ENCODE results near the gene CEP104.

CEP104 gene

DNA sequence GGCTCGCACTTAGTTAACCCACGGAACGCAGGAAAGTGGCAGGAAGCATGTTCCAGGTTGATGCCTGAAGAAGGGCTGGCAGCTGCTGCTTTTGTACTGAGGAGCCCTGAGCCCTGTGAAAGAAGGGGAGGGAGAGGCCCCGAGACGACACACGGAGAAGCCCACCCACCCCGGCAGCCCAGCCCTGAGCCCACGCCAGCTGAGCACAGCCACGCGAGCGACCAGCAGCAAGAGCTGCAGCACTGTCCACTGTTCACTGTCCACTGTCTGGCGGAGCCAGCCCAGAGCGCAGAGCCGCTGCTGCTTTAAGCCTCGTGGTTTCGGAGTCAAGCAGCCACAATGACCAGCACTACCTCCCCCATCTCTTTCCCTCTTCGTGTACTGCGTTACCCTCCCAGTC lies 66.1 kb downstream of the CEP104 start:
- DNase-seq = no peak

DNA sequence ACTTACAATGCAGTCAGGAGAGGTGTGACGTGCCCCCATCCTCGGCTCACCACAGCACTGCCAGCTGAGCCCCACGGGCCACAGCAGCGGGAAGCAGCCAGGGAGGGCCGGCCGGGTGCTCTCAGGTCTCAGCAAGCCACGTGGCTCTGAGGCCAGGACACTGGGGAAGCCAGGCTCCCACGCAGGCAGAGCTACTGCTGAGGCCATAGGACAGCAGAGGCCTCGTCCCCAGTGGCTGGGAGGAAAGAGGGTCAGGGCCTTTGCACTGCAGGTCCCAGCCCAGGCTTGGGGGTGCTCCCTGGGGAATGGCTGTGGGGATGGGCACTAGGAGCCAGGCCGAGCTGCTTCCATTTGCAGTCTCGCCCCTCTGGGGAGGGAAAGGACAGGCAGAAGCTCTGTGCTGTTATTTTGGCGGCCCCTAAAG lies 66.5 kb downstream of the CEP104 start:
- no peak for DNase-seq

DNA sequence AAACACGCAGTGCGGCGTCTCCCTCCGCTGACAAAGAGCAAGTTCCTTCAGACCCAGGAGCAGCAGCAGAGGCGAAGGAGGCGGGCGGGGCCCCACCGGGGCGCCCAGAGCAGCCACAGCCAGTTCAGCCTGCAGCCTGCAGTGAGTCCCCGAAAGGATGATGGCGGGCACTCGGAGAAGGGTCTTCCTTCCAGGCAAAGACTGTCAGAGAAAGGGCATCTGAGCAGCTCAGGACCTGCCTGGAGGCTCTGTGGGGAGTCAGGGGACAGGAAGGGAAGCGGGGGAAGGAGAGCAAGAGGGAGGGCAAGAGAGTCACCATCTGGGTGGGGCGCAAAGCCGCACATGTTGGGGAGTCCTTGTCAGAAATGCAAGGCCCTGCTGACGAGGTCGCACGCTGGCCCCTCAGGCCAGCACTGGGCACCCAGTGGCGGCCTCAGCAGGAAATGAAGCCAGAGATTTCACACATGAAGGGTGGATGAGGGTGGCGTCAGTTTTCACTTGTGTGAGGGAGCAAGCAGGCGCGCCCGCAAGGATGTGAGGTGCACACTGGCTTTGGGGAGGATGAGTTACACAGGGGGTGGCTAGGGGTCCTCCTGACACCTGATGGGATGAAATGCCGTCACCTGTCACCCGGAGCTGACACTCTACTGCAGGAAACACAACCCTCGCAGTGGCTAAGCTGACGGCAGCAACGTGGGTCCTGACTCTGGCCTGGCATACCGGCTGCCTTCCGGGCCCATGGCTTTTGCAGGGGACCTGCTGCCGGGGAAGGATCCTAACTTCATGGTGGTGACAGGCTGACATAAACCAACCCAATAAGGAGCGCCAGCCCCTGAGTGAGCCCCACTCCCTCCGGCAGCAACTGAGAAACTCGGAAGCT lies 67.3 kb downstream of the CEP104 start:
- no peak for DNase-seq

DNA sequence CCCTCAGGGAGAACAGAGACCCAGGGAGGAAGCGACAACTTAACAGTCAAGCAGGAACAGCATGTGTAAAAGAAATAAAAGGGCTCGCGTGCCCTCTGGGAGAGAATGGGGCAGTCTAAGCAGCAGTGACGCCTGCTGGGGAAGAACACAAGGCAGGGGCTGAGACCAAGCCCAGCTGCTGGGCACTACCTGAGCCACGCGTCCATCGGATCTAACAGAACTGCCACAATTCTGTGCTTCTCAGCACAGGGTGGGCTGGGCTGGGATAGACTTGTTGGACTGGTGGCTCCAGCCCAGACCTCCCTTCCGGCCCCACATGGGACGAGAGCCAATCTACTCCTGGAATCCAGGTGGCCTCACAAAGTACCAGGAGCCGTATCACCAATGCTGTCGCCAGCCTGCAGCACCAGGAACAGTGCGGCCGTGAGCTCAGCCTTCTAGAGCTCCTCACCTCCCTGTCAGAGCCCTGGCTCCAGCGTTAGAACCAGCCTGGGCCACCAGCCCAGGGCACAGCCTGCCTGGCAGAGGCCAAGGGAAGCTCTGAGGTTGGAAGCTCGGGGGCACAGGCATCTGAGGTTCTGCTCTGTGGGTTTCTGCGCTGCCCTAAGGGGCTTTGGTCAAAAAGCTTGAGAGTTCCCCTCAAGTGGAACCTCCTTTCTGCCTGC lies 68.1 kb downstream of the CEP104 start:
- no peak for DNase-seq

DNA sequence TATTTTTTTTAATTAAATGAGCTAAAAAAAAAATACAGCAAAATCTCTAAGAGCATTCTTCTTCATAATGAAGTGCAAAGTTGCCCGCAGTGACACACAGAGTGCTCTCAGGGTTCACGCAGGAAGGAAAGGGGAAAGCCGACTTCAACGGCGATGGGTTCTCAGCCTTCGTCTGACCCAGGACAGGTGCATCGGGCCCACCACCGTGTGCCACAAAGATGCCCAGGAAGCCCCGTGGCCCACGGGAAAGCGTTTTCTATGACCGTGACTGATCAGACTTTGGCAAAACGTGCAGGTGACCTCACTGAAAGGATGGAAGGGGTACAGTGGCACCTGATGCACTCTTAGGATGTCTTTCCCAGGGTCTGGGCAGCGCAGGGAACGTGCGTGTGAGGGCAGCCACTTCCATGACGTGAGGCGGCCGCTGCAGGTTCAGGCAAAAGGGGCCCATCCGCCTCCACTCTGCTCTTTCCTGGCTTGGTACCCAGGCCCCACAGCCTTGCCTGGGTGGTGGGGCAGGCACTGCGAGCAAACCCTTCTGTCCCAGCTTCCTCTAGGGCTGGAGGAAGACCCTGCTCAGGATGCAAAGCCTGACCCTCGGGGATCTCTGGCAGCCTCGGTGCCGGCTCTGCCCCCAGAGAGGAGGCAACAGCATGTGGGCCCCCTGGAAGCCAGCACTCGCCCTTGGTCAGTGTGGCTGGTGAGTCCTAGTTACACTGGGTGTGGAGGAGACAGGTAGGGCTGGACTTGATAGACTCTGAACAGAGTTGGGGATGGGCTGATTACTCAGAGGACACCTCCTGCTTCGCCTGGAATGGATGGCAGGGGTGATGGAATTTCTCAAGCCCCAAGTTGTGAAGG lies 69.0 kb downstream of the CEP104 start:
- DNase-seq = no peak

DNA sequence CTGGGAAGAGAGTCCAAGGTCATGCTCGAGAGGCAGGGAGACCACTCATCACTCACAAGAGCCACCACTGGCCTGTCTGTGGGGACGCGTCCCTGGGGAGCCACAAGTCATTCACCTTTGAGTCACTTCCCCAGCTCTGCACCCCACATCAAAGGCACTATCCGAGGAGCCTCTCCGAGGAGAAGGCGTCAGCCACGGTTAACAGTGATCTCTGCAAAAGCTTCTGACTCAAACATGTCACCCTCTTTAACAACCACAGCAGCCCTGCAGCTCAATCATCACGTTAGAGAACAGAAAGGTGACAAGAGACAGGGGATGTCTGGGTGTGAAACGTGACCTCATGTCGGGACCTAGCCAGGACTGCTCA lies 69.7 kb downstream of the CEP104 start:
- DNase-seq = no peak

DNA sequence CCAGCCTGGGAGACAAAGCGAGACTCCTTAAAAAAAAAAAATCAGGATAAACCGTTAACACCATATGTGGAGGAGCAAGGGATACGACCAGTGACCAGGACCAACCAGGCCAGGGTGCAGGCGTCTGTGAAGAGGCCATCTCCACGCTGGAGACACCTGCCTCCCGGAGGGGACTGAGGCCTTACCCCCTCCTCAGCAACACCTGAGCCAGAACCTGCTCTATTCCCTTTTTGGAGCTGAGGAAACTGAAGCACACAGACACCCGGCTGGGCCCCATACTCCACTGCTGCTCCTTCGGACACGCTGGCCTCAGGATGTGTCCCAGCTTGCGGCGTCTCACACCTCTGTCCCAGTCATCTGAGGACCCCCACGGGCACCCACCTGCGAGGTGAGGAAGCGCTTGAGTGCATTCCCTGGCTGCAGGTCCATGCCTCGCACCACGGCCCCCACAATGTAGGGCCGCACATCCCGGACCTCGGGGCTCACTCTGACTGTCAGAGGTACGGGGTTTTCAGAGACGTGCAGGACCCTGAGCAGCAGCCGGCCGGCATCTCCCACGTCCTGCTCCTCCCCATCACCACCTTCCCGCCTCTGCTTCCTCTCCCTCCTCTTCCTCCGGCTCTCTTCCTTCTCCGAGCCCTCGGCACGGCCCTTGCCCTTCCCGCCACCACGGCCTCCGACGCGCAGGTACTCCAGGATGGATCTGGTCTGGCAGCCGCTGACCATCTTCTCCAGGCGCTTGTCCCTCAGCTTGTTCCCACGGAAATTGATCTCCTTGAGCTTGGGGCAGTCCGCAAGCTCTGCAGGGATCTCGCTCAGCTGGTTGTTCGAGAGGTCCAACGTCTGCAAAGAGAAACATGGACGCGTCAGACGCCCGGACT lies 70.3 kb downstream of the CEP104 start:
- no peak for DNase-seq

DNA sequence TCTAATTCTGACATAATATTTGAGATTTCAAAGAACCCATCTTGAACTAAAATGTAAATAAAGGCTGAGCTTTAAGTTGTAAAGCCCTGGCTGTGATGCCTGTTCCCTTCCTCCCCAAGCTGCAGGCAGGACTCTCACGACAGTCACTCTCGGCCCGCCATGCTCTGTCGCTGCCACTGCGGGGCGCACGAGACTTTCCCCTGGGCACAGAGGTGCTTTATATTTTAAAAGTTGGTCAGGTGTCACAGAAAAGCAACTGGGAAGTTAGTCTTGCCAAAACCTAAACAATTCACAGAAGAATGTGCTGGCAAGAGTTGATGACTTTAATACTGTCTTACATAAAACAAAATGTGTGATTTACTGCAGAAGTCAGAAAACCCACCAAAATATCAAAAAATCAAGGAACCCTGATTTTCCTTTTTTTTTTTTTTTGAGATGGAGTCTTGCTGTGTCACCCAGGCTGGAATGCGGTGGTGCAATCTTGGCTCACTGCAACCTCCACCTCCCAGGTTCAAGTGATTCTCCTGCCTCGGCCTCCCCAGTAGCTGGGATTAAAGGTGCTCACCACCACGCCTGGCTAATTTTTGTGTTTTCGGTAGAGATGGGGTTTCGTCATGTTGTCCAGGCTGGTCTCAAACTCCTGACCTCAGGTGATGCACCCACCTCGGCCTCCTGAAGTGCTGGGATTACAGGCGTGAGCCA lies 71.4 kb downstream of the CEP104 start:
- DNase-seq = peak; percentile 57

DNA sequence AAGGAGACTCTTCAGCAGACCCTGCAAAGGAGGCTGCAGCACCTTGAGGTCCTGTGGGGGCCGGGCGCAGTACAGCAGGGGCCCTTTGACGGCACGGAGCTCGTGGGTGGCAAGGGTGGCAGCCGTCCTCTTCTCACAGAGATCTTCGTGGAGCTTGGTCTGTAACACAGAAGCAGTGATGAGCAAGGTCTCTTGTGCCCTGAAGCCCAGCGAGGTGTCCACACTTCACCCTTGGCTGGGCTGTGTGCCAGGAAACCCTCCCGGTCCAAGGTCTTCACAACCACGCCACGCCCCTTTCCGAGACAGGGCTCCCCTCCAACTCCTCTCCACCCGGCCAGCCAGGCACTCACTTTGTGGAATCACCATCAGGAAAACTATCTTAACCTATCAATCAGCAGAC lies 72.0 kb downstream of the CEP104 start:
- DNase-seq = no peak

DNA sequence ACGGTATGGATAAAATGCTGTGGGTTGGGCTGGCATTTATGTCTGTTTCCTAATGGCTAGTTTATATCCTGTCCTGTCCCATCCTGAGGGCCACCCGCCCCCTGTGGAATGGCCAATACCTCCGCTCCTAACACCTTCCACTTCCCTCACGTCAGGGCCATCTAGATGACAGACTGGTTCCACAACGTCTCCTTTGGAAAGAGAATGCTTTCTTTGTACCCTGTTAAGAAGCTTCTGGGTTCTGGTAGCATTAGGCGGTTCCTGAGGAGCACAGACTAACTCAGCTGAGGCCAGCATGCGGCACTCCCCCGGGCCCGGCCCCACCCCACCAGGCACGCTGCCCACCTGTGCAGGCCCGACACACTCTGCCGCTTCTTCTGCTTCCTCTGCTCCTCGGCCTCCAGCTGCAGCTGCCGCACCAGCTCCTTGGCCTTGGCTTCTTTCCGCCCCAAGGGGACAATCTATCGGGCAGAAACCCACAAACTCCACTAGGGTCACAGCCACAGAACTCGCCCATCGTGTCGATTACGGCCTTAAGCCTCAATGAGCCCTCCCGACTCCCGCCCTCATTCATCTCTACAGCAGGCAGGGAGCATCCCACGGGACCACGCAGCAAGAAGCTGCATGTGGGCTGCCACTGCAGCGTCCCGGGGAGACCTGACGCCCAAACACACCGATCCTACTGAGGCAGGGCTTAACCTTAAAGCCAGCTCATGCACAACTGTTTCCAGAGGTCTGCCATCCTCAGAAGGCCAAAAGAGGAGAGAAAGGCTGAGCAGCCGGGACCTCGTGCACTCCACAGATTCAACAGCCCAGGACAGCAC lies 73.1 kb downstream of the CEP104 start:
- DNase-seq = no peak

DNA sequence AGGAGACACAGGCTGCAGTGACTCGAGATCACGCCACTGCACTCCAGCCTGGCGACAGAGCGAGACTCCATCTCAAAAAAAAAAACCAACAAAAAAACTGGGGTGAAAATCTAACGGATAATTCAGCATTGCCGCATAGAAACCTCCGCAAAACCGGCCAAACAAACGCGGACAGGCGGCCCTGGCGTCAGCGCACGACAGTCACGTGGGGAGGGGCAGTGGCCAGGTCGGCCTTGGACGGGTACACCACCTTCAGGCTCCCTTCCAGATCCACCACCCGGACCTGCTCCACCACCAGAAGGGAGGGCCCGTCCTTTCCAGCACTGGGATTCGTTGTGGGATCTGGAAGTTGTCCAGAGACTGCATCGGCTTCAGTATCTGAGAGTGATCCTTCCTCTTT lies 76.1 kb downstream of the CEP104 start:
- no peak for DNase-seq

DNA sequence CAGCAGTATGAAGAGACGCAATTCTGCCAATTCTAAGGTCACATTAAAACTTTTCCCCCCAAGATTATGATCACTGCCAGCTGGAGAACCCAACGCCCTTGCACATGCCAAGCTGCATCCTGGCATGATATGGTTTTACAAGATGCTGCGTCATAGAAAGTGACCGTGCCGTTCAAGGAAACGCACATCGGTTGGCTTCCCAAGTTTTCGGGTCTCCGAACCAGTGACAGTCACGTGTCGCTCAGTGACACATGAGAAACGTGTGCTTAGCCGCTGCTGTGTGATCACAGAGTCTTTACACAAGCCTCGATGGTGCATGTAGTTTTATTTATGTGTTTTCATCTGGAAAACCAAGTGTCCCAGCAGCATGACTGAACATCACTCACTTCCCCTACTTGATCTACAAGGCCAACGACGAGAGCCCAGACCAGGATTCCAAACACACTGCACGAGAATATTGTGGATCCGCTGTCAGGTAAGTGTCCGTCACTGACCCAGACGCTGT lies 77.0 kb downstream of the CEP104 start:
- no peak for DNase-seq

DNA sequence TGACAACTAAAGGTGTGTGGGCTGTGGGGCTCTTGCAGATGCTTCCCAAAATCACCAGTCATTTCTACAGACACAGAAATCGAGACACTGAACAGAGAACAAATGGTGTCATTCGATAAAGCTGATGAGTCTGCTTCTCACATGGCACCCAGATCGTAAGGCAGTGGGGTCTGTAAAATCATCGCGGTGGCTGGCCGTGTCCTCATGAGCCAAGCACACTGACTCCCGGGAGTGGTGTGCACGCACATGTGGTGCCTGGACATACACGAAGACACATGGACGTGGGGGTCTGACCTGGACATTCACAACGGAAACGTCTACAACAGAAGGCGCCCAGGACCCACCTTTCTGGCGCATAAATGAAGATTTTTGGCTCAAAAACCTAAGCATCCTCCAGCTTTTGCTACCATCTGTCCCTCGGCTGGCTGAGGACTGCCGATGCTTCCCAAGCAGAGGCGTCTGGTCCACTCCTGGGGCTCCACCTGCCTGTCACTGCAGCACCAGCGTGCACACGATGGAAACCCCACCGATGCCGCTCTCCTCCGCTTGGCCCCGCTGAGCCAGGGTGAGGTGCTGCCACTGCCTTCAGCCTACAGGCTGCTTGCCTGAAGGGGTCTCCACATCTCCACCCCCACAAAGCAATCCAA lies 77.6 kb downstream of the CEP104 start:
- DNase-seq = no peak

DNA sequence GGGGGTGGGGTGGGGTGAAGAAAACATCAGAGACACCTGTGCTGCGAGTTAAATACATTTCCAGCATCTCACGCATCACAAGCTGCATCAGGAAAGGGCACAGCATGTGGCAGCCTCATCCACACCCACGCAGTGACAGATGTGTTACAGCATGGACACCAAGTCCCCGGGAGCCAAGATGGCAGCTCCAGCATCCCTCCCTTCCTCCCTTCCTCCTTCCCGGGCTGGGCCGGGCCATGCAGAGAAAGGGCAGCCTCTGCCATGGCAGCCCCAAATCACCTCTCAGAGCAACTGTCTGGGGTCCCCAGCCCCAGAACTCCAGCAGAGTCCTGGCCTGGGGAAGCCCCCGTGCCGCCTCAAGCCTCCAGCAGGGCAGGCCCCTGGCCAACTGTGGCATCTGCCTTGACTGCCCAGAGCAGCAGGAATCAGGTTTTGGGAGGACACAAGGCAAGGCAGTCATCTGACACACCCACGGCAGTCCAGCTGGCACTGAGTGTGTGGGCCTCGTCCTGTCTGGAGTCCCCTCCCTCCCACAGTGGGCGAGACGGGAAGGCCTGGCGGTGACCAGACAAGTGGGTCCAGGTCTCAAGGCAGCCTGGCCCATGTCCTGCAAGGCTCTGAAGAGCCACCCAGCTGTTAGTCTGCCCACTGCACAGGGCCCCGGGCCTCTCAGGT lies 78.3 kb downstream of the CEP104 start:
- DNase-seq = no peak

DNA sequence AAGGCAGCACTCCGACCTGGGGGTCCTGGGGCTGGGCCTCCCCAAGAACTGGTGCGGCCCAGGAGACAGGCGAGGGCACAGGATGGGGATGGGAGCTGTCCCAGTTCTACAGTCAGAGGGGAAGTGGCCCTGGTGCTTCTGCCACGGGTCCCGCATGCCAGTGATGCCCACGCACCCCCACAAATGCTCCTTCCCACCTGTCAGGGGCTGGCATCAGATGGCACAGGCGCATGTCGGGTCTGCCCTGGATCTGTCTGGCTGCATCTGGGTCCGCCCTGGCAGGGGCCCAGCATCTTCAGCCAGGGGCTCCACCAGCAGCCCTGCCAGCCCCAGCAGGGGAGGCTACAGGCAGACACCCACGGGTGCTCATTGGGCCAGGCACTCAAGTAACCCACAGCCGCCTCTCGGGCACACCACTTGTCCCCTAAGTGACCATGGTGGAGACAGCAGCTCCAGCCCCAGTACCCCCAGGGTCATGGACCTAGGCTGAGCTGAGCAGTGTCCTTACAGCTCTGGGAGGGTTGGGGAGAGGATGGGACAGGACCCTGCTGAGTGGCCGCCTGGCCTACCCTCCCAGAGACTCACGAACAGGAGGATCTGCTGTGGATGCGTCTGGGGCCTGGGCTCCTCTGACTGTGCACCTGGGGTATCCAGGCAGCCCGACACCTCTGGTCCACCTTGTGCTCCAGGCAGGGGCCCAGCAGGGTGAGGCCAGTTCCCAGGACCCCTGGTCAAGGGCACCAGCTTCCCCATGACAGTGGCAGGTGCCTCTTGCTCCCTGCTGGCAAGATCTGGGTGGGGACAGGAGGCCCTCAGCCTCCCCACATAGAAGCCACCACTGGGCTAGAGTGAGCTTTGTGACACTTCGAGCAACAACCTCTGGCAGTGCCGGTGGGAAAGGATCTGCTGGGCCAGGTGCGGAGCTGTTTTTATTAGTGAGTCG lies 79.1 kb downstream of the CEP104 start:
- DNase-seq = no peak

DNA sequence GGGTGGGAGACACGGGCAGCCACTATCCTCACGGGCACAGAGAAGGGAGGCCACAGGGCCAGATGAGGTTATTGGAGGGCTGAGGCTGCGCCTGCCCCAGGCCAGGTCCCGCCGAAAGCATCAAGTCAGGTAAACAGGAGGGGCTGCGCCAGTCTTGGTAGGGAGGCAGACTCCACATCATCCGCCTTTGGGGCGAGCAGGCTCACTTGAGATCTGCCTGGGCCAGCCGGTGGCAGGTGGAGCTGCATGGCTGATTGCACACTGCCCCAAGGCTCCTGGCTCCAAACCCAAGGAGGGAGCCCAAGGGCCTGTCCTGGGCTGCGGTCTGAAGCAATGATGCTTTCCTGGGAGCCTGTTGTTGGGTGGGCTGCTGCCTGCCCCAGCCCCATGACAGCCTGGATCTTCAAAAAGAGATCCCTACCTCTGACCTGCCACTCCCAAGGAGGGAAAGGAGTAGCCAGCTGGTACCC lies 79.9 kb downstream of the CEP104 start:
- no peak for DNase-seq

DNA sequence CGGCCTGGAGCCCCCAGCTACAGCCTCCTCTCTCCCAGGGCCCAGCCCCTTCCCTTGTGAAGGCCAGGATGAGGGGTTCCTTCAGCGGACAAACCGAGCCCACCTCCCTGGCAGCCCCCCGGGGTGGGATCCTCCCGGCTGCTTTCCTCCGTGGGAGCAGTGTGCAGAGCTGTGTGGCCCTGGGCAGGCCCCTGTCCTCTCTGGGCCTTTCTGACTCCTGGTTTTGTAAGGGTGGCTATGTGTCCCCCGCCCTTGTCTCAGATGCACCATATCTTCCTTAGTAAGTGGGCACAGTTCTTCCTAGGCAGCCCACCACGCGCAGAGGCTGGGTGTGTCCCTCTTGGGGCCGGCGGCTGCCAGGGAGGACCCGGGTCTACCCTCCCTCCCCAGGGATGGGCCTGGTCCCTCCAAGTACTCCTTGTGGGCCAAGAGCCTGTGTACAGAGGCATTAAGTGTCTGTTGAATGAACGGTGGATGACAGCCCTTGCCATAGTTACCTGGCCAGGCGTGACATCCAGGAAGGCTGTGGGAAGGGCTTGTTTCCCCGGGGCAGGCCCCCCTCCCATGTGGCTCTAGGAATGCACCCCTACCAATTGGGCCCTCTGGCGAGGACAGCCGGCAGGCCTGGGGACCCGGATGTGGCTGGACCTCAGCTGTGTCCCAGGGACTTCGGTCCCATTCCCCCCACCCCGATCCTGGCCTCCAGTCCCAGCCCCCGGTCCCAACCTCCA lies 80.6 kb downstream of the CEP104 start:
- DNase-seq = no peak

Data from RPMI8226 (cell line).